H1 (cell line): ENCODE data around the gene GTF3C2. TPM values are rescaled to one million over a fixed set of nuclear protein-coding genes. Genes with fewer than 3 reads are reported as not detected.

ENCODE experiments used
- CTCF ChIA-PET: fragments of 300-600 bp; sonication (Branson Sonifier 250); formaldehyde crosslinking; loops from one replicate; lab custom pipeline; 2021; ENCODE audit not compliant: partially characterized antibody; lab: Charles Lee
- POLR2A ChIA-PET: fragments of 300-600 bp; sonication (Branson Sonifier 250); formaldehyde crosslinking; loops from one replicate; lab custom pipeline; 2021; ENCODE audit warnings: inconsistent platforms; ENCODE audit not compliant: partially characterized antibody; lab: Charles Lee
- DNase-seq, 2 experiments: peaks; one replicate each; pipeline versions ENCODE4 v3.0.0 to v3.0.0-alpha.2; 2010 to 2022; ENCODE audit warnings: low spot score in 2 of 2, low read depth in 1 of 2, mixed read lengths in 1 of 2
- FAIRE-seq: peaks from 2 replicates; lab custom pipeline; 2011; peaks lifted over from hg19 to GRCh38; lab: Jason Lieb, UNC
- H2AFZ ChIP-seq: 2 replicates; pipeline ENCODE4 v1.8.1; 2012; ENCODE audit warnings: low read length, inconsistent platforms
- H2AK5ac ChIP-seq: 2 replicates; pipeline ENCODE4 v1.6.1; 2013; ENCODE audit warnings: low read depth, low read length
- H2BK120ac ChIP-seq: replicated peaks from 2 replicates; pipeline ENCODE3; 2013; ENCODE audit warnings: low read depth, low read length, inconsistent platforms
- H2BK12ac ChIP-seq: 2 replicates; pipeline ENCODE4 v1.6.1; 2013; ENCODE audit warnings: low read depth, low read length
- H2BK15ac ChIP-seq: 2 replicates; pipeline ENCODE4 v1.6.1; 2013; ENCODE audit warnings: low read length
- H2BK20ac ChIP-seq: 2 replicates; pipeline ENCODE4 v1.6.1; 2013; ENCODE audit warnings: low read length
- H2BK5ac ChIP-seq: 2 replicates; pipeline ENCODE4 v1.6.1; 2013; ENCODE audit warnings: low read depth, low read length
- H3K14ac ChIP-seq: 2 replicates; pipeline ENCODE4 v1.6.1; 2013; ENCODE audit warnings: inconsistent platforms; ENCODE audit not compliant: insufficient read length
- H3K18ac ChIP-seq: 2 replicates; pipeline ENCODE4 v1.6.1; 2013; ENCODE audit warnings: low read length; ENCODE audit errors: extremely low read depth
- H3K23ac ChIP-seq: 2 replicates; pipeline ENCODE4 v1.6.1; 2013; ENCODE audit warnings: inconsistent platforms; ENCODE audit not compliant: insufficient read length
- H3K23me2 ChIP-seq: 2 replicates; pipeline ENCODE4 v1.6.1; 2013; ENCODE audit warnings: low read depth, low read length
- H3K27ac ChIP-seq: 2 replicates; pipeline ENCODE4 v1.6.1; 2011; ENCODE audit warnings: low read depth, low read length, inconsistent platforms
- H3K27me3 ChIP-seq, 4 experiments: replicated peaks in 1 of 4; 1 replicate in 1 of 4; 2 replicates in 3 of 4; pipeline versions ENCODE4 v1.6.1 to v1.8.1; 2011 to 2013; ENCODE audit warnings: low read length in 3 of 4, mild to moderate bottlenecking in 3 of 4, inconsistent platforms in 2 of 4, mixed read lengths in 2 of 4, moderate library complexity in 1 of 4; ENCODE audit not compliant: control insufficient read depth in 3 of 4, insufficient read depth in 3 of 4; ENCODE audit errors: extremely low read depth in 1 of 4
- H3K36me3 ChIP-seq, 4 experiments: 2 replicates each; pipeline versions ENCODE4 v1.6.1 to v1.8.1; 2011 to 2013; ENCODE audit warnings: mild to moderate bottlenecking in 4 of 4, low read length in 3 of 4, moderate library complexity in 2 of 4, control low read depth in 1 of 4, inconsistent platforms in 1 of 4; ENCODE audit not compliant: insufficient read depth in 4 of 4, control insufficient read depth in 2 of 4
- H3K4ac ChIP-seq: replicated peaks from 2 replicates; pipeline ENCODE3; 2013; ENCODE audit warnings: low read length, low read depth, mixed read lengths, inconsistent platforms; ENCODE audit not compliant: insufficient read length
- H3K4me1 ChIP-seq, 4 experiments: replicated peaks in 1 of 4; 1 replicate in 1 of 4; 2 replicates in 3 of 4; pipeline versions ENCODE4 v1.6.1 to v1.8.1; 2011 to 2013; ENCODE audit warnings: low read length in 3 of 4, inconsistent platforms in 2 of 4, mixed read lengths in 1 of 4; ENCODE audit not compliant: insufficient read depth in 4 of 4, control insufficient read depth in 3 of 4
- H3K4me2 ChIP-seq, 2 experiments: 2 replicates each; pipeline versions ENCODE4 v1.6.1 to v1.8.1; 2011 to 2013; ENCODE audit warnings: low read depth in 2 of 2, low read length in 2 of 2, control low read depth in 1 of 2, inconsistent platforms in 1 of 2, mild to moderate bottlenecking in 1 of 2; ENCODE audit not compliant: insufficient read depth in 1 of 2
- H3K4me3 ChIP-seq, 4 experiments: fragments of 200-600, 300-600 bp in 1 of 4; sonication (generic), shearing (Covaris generic), sonication (Bioruptor Twin) in 1 of 4; 2 replicates each; pipeline versions ENCODE4 v1.5.1 to v1.8.1; 2011 to 2016; ENCODE audit warnings: low read length in 4 of 4, low read depth in 3 of 4, control low read depth in 2 of 4, inconsistent platforms in 2 of 4, mild to moderate bottlenecking in 2 of 4, mixed read lengths in 1 of 4, moderate library complexity in 1 of 4; ENCODE audit not compliant: insufficient read depth in 2 of 4; ENCODE audit errors: extremely low read depth in 1 of 4
- H3K56ac ChIP-seq: replicated peaks from 2 replicates; pipeline ENCODE3; 2013; ENCODE audit warnings: low read depth, mild to moderate bottlenecking, mixed read lengths, low read length, inconsistent platforms; ENCODE audit not compliant: insufficient read length
- H3K79me1 ChIP-seq: 2 replicates; pipeline ENCODE4 v1.6.1; 2013; ENCODE audit warnings: low read depth, low read length, control low read depth
- H3K79me2 ChIP-seq, 2 experiments: 2 replicates each; pipeline versions ENCODE4 v1.6.1 to v1.8.1; 2012 to 2013; ENCODE audit warnings: low read length in 2 of 2, mild to moderate bottlenecking in 2 of 2, inconsistent platforms in 1 of 2; ENCODE audit not compliant: insufficient read depth in 2 of 2, control insufficient read depth in 1 of 2
- H3K9ac ChIP-seq, 4 experiments: replicated peaks in 1 of 4; 1 replicate in 1 of 4; 2 replicates in 3 of 4; pipeline versions ENCODE4 v1.6.1 to v1.8.1; 2011 to 2013; ENCODE audit warnings: low read depth in 3 of 4, low read length in 3 of 4, control low read depth in 2 of 4, mild to moderate bottlenecking in 2 of 4, moderate library complexity in 2 of 4, inconsistent platforms in 1 of 4; ENCODE audit errors: extremely low read depth in 1 of 4
- H3K9me3 ChIP-seq, 2 experiments: 2 replicates each; pipeline versions ENCODE4 v1.6.1 to v1.8.1; 2012 to 2013; ENCODE audit warnings: mild to moderate bottlenecking in 2 of 2, moderate library complexity in 2 of 2, control low read depth in 1 of 2, inconsistent platforms in 1 of 2, low read depth in 1 of 2, low read length in 1 of 2, mixed read lengths in 1 of 2; ENCODE audit not compliant: insufficient read depth in 2 of 2
- H4K20me1 ChIP-seq, 2 experiments: replicated peaks in 1 of 2; 2 replicates each; pipeline versions ENCODE3 to v1.8.1; 2011 to 2013; ENCODE audit warnings: inconsistent platforms in 2 of 2, low read length in 2 of 2, mild to moderate bottlenecking in 1 of 2; ENCODE audit not compliant: insufficient read depth in 2 of 2, control insufficient read depth in 1 of 2
- H4K5ac ChIP-seq: 2 replicates; pipeline ENCODE4 v1.6.1; 2013; ENCODE audit warnings: low read length, low read depth, mixed read lengths, inconsistent platforms; ENCODE audit not compliant: insufficient read length
- H4K8ac ChIP-seq: 2 replicates; pipeline ENCODE4 v1.8.0; 2013; ENCODE audit warnings: mild to moderate bottlenecking, moderate library complexity, low read length, inconsistent platforms; ENCODE audit not compliant: insufficient read depth; ENCODE audit errors: extremely low read depth
- H4K91ac ChIP-seq: replicated peaks from 2 replicates; pipeline ENCODE3; 2013; ENCODE audit warnings: low read length, mixed read lengths, inconsistent platforms; ENCODE audit not compliant: insufficient read length
- CBX5 ChIP-seq: fragments of 300-800, 300-1000 bp; sonication (generic); IDR thresholded peaks from 2 replicates; pipeline ENCODE4 v1.7.1; 2016; ENCODE audit warnings: antibody characterized with exemption, low read length, low read depth
- HDAC2 ChIP-seq, 2 experiments: fragments of 300-600 bp in 1 of 2; sonication (generic) in 1 of 2; IDR thresholded peaks; 2 replicates each; pipeline ENCODE4 v1.6.1; 2011 to 2012; ENCODE audit warnings: low read depth in 2 of 2, low read length in 2 of 2, mild to moderate bottlenecking in 2 of 2, moderate library complexity in 2 of 2, borderline replicate concordance in 1 of 2, inconsistent platforms in 1 of 2
- KDM5A ChIP-seq: fragments of 200-600 bp; IDR thresholded peaks from 2 replicates; pipeline ENCODE4 v1.7.1; 2012; ENCODE audit warnings: mild to moderate bottlenecking, low read length, inconsistent platforms, mixed read lengths
- WGBS, 2 experiments: shearing (Covaris generic) in 1 of 2; methylation state at CpG; one replicate each; pipeline versions ENCODE4 v1.1.6 to v1.1.7; 2013 to 2015; ENCODE audit warnings: low lambda C conversion rate in 2 of 2, mixed read lengths in 2 of 2, inconsistent platforms in 1 of 2, low coverage in 1 of 2, missing lambda C conversion rate in 1 of 2; ENCODE audit not compliant: insufficient replicate concordance in 2 of 2, insufficient coverage in 1 of 2, insufficient read length in 1 of 2; ENCODE audit errors: extremely low coverage in 1 of 2, missing lambda C conversion rate in 1 of 2; 5-methylcytosine and 5-hydroxymethylcytosine counted together
- polyA plus RNA-seq, 7 experiments: library from polyadenylated mRNA; depleted of rRNA in 3 of 7; stranded (reverse) in 5 of 7; unstranded in 2 of 7; fragments of >200 nt in 5 of 7; fragments of 200-250 nt in 2 of 7; gene quantifications; 1 replicate in 5 of 7; 2 replicates in 1 of 7; 4 replicates in 1 of 7; pipeline versions ENCODE4 v1.2.1 to v1.2.3, GENCODE V29; 2011 to 2013; ENCODE audit warnings: missing spikeins in 2 of 7, mixed read lengths in 2 of 7
- total RNA-seq: library from RNA; stranded (reverse); fragmentation: NEBNext Ultra II Directional; extraction: Animal tissue kit (Norgen Biotek cat#: 25700); gene quantifications from 2 replicates; pipeline ENCODE4 v1.2.1, GENCODE V29; 2021

The GTF3C2 gene
- total and polyA plus RNA-seq, 2 of the 8 experiments (the other 6 are each of a cell fraction or from before 2014, with no cell fraction given) = 118 to 127 TPM

GRCh38 chr2:27296481-27296880, 60.1 kb downstream of the GTF3C2 start:
- no peak overlapping the region for H2BK15ac ChIP-seq
- TF ChIP-seq HDAC2 (IDR thresholded peaks at IDR 0.05; ENCODE audit: borderline replicate concordance in 1 of 2, low read depth in 2 of 2, low read length in 2 of 2) = no peak
- TF ChIP-seq CBX5 = no peak
- no peak for TF ChIP-seq KDM5A
- no peak overlapping the region for H3K18ac ChIP-seq
- H4K5ac ChIP-seq = no peak overlapping the region
- H4K91ac ChIP-seq = no peak overlapping the region
- H3K56ac ChIP-seq = no peak overlapping the region
- no peaks in the 10 kb centered on the region for H3K79me2 ChIP-seq
- H3K27me3 ChIP-seq = no peaks in the 10 kb centered on the region; a peak in 1 of 7 replicates
- no peaks in the 10 kb centered on the region for H3K9me3 ChIP-seq
- H2BK12ac ChIP-seq = no peak overlapping the region
- H3K79me1 ChIP-seq = no peaks in the 10 kb centered on the region
- no peak overlapping the region for H3K4ac ChIP-seq
- no peaks in the 10 kb centered on the region for H4K20me1 ChIP-seq
- no peak overlapping the region for H3K4me3 ChIP-seq
- H2BK5ac ChIP-seq = no peak overlapping the region
- H2AFZ ChIP-seq = no peak overlapping the region
- WGBS, 2 experiments = 92% methylated on average over 4 of the region's 4 CpGs; no CpG with 5 or more reads in 1 of the 2 experiments
- no peak overlapping the region for H2BK120ac ChIP-seq
- no peak overlapping the region for H3K9ac ChIP-seq
- H3K27ac ChIP-seq = no peak overlapping the region
- ChIA-PET CTCF (interaction anchor here (1.1 to 12.3 kb wide), 6 partner anchors 11 to 272 kb away, joined by 3 to 413 read pairs (median 53); partner anchors contain the start of genes DNAJC5G, MPV17, SLC30A3 and TRIM54), POLR2A (interaction anchor here (0.7 to 1.5 kb wide), 6 partner anchors 13 to 65 kb away, joined by 3 to 6 read pairs (median 3); partner anchors contain the start of gene TRIM54)
- no peak overlapping the region for H4K8ac ChIP-seq
- no peaks in the 10 kb centered on the region for H3K23me2 ChIP-seq
- peaks cover 0 to 4% (median 2%) of the 10 kb centered on the region in 4 experiments; a peak in 3 of 7 replicates for H3K4me1 ChIP-seq
- H3K23ac ChIP-seq = no peak overlapping the region
- H3K4me2 ChIP-seq = no peak overlapping the region
- no peak overlapping the region for H2BK20ac ChIP-seq
- no peak overlapping the region for H3K14ac ChIP-seq
- no peak for DNase-seq
- H3K36me3 ChIP-seq = no peaks in the 10 kb centered on the region
- no peak overlapping the region for H2AK5ac ChIP-seq
- FAIRE-seq = no peak
